Neural crest cell (in vitro differentiated cells): ENCODE data around the gene SEPTIN8. TPM values are rescaled to one million over a fixed set of nuclear protein-coding genes. Genes with fewer than 3 reads are reported as not detected.
A peak's percentile ranks its signal among the peaks of the same experiment; 100 is the strongest.

Experiments used
- DNase-seq: peaks from one replicate; pipeline ENCODE4 v3.0.0; 2021; ENCODE audit warnings: low read depth, mixed read lengths, low spot score
- H3K27ac Mint-ChIP-seq: one replicate; pipeline ENCODE4 v1.8.0; 2021; ENCODE audit warnings: mild to moderate bottlenecking, mixed read lengths; ENCODE audit not compliant: unreplicated experiment
- H3K27me3 Mint-ChIP-seq: 2 replicates; pipeline ENCODE4 v1.8.0; 2021; ENCODE audit warnings: low read depth, mild to moderate bottlenecking, mixed read lengths
- H3K36me3 Mint-ChIP-seq: 2 replicates; pipeline ENCODE4 v1.8.0; 2021; ENCODE audit warnings: low read depth, mild to moderate bottlenecking, mixed read lengths
- H3K4me1 Mint-ChIP-seq: 2 replicates; pipeline ENCODE4 v1.8.0; 2021; ENCODE audit warnings: mixed read lengths
- H3K4me3 Mint-ChIP-seq: one replicate; pipeline ENCODE4 v1.8.0; 2021; ENCODE audit warnings: mild to moderate bottlenecking, mixed read lengths
- H3K9me3 Mint-ChIP-seq: 2 replicates; pipeline ENCODE4 v1.8.0; 2021; ENCODE audit warnings: mixed read lengths
- CTCF ChIP-seq: fragments of 200-600 bp; sonication (generic); conservative IDR thresholded peaks from 2 replicates; pipeline ENCODE4 v1.5.0; 2021; ENCODE audit warnings: antibody characterized with exemption, mild to moderate bottlenecking
- total RNA-seq: library from RNA; stranded (reverse); gene quantifications from 2 replicates; pipeline ENCODE4 v1.2.1, GENCODE V29; 2021

SEPTIN8 gene
- total RNA-seq, 1 donor from 2014 or later, result 71.1 TPM

GRCh38 chr5:132742158-132742557 lies 34.9 kb downstream of the SEPTIN8 start:
- H3K27me3 Mint-ChIP-seq, result peaks cover 65% of the 10 kb centered on the region
- TF ChIP-seq CTCF, result no peak
- DNase-seq, result no peak
- no peaks in the 10 kb centered on the region for H3K36me3 Mint-ChIP-seq
- no peak overlapping the region for H3K27ac Mint-ChIP-seq
- no peak overlapping the region for H3K4me3 Mint-ChIP-seq
- peaks cover 3% of the 10 kb centered on the region for H3K9me3 Mint-ChIP-seq
- peaks cover 17% of the 10 kb centered on the region for H3K4me1 Mint-ChIP-seq

GRCh38 chr5:132739232-132739631 lies 37.8 kb downstream of the SEPTIN8 start:
- peaks cover 38% of the 10 kb centered on the region for H3K27me3 Mint-ChIP-seq
- DNase-seq, result no peak
- peaks cover 41% of the 10 kb centered on the region for H3K4me1 Mint-ChIP-seq
- no peak overlapping the region for H3K27ac Mint-ChIP-seq
- no peak overlapping the region for H3K4me3 Mint-ChIP-seq
- H3K36me3 Mint-ChIP-seq, result no peaks in the 10 kb centered on the region
- no peak for TF ChIP-seq CTCF
- H3K9me3 Mint-ChIP-seq, result peaks cover 3% of the 10 kb centered on the region

- H3K9me3 Mint-ChIP-seq, result peaks cover 2% of the 10 kb centered on the region
- DNase-seq, result no peak
- TF ChIP-seq CTCF, result no peak
- peaks cover 44% of the 10 kb centered on the region for H3K4me1 Mint-ChIP-seq
- H3K27me3 Mint-ChIP-seq, result peaks cover 34% of the 10 kb centered on the region
- H3K27ac Mint-ChIP-seq, result no peak overlapping the region
- H3K4me3 Mint-ChIP-seq, result peak overlapping the region; percentile 95
- H3K36me3 Mint-ChIP-seq, result no peaks in the 10 kb centered on the region
These were observed 38.9 kb downstream of the SEPTIN8 start for GRCh38 chr5:132737982-132738681.

- peaks cover 29% of the 10 kb centered on the region for H3K27me3 Mint-ChIP-seq
- TF ChIP-seq CTCF, result peak; percentile 34
- H3K9me3 Mint-ChIP-seq, result no peaks in the 10 kb centered on the region
- H3K4me1 Mint-ChIP-seq, result peaks cover 44% of the 10 kb centered on the region
- no peaks in the 10 kb centered on the region for H3K36me3 Mint-ChIP-seq
- peak; percentile 94 for DNase-seq
- peak within 1 kb of the TSS; percentile 95 for H3K4me3 Mint-ChIP-seq
- H3K27ac Mint-ChIP-seq, result peak within 1 kb of the TSS; percentile 55
These were observed 39.9 kb downstream of the SEPTIN8 start, which contains the start of gene KIF3A for GRCh38 chr5:132736853-132737833. Gene KIF3A, minus strand, starts transcription at chr5:132737546. Its CDS starts 127 bp downstream, at chr5:132737419.

GRCh38 chr5:132734687-132735086 lies 42.4 kb downstream of the SEPTIN8 start:
- H3K9me3 Mint-ChIP-seq, result no peaks in the 10 kb centered on the region
- H3K27ac Mint-ChIP-seq, result no peak overlapping the region
- no peaks in the 10 kb centered on the region for H3K36me3 Mint-ChIP-seq
- no peak for DNase-seq
- H3K27me3 Mint-ChIP-seq, result peaks cover 15% of the 10 kb centered on the region
- peaks cover 39% of the 10 kb centered on the region for H3K4me1 Mint-ChIP-seq
- TF ChIP-seq CTCF, result no peak
- H3K4me3 Mint-ChIP-seq, result peak overlapping the region; percentile 78
